Hematopoietic multipotent progenitor cell treated with erythropoietin and hydrocortisone succinate and interleukin-3 and kit ligand, for 4 days (in vitro differentiated cells): ENCODE data around the gene RIMBP2.
A peak's percentile ranks its signal among the peaks of the same experiment; 100 is the strongest.

Experiments used
- DNase-seq: peaks from one replicate; pipeline ENCODE4 v3.0.0-alpha.2; 2015

RIMBP2 gene

DNA sequence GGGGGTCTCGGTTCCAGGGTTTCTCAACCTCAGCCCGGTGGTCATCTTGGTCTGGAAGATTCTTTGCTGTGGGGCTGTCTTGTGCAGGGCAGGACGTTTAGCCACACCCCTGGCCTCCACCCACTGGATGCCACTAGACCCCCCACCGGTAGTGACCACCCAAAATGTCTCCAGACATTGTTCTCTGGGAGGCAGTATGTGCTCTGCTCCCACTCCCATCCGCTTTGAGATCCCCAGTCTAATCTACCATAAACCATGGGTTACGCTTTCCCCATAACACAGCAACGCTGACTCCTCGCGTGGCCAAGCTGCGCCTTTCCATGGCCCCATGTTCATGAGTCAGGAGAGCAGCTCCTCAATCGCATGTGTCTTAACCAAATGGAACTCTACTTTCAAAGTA, 155.8 kb downstream of the RIMBP2 start:
- DNase-seq = no peak

DNA sequence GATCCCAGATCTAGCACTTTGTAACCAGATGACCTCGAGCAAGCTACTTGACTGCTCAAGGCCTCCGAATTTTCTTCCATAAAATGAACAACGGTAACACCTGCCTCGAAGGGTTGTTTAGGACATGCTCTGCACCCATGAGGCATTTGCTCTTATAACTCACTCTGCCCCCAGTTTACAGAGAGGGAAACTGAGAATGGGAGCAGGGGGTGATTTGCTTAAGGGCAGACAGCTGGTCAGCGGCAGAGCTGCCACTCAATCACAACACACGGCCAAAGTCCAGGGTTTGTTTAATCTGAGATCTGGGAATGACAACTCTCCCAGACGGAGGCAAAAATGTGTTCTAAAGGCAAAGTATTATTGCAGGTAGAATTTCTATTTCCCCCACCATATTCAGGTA, 156.3 kb downstream of the RIMBP2 start:
- DNase-seq = no peak

DNA sequence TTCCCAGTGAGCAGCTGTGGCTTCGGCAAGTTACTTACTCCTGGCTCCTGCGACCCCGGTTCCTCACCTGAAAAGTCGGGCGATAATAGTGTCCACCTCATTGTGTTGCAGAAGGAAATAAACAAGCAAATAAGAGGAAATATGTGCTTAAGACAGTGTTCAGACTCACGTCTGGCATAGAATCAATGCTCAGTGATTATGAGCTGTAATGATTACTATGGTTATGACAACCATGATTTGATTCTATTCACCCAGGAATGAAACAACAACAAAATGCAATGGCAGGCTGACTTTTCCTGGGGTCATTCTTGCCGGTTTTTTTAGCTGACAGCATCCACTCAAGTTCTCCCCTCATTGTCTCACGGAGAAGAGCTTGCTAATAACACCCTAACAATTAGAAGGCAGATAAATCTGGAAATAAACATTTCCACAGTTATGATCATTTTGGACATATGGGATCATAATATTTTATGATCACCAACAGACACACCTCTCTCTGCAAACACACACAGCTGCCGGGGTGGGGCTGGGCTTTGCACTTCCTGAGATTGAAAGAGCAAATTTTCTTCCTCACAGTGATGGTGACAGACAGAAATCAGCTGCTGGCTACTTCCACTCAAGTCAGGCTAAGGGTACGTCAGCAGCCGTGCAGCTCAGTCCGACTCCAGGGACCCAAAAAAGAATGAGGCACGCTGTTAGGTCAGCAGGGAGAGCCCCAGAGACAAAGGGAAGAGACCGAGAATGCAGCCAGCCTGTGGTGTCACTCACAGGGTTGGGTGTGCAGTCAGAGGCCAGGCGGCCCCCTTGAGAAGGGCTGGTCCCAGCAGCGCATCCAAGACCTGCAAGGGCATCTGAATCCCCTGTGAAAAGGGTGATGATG, 158.0 kb downstream of the RIMBP2 start:
- DNase-seq = no peak

DNA sequence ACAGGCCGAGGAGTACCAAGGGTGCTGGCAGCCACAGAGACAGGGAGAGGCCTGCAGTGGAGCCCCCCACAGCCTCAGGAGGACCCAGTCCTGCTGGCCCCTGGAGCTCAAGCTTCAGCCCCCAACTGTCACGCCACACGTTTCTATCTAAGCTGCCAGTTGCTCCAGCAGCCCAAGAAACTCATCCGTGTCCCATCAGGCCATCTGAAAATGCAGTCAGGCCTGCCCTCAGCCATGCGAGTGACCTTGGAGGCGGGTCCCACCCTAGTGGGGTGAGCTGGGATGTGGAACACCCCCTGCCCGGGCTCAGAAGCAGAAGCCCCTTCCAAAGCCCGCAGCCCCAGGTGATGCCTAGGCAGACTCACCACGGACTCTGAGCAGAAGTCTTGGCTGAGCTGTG, 158.9 kb downstream of the RIMBP2 start:
- no peak for DNase-seq

DNA sequence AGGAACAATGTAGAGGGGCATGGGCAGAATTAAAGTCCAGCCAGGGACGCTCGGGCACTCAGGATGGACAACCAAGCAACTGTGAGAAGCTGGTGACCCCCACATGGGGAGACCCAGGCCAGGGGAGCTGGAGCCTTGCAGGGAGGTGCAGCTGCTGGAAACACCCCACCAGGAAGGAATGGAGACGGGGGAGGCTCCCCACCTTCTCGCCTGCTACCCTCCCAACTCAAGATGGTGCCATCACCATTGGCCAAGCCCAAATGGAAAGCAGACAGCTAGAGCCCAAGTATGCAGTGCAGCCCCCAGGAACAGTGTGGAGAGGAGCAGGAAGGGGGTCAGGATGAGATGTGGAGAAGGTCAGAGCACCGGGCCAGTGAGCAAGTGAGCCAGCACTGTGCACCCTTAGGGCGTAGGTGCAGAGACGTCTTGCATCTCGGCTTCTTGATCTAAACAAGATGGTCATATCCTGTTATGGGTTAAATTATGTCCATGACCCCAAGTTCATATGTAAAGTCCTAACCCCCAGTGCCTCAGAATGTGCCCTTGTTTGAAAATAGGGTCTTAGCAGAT, 159.5 kb downstream of the RIMBP2 start:
- DNase-seq = no peak

DNA sequence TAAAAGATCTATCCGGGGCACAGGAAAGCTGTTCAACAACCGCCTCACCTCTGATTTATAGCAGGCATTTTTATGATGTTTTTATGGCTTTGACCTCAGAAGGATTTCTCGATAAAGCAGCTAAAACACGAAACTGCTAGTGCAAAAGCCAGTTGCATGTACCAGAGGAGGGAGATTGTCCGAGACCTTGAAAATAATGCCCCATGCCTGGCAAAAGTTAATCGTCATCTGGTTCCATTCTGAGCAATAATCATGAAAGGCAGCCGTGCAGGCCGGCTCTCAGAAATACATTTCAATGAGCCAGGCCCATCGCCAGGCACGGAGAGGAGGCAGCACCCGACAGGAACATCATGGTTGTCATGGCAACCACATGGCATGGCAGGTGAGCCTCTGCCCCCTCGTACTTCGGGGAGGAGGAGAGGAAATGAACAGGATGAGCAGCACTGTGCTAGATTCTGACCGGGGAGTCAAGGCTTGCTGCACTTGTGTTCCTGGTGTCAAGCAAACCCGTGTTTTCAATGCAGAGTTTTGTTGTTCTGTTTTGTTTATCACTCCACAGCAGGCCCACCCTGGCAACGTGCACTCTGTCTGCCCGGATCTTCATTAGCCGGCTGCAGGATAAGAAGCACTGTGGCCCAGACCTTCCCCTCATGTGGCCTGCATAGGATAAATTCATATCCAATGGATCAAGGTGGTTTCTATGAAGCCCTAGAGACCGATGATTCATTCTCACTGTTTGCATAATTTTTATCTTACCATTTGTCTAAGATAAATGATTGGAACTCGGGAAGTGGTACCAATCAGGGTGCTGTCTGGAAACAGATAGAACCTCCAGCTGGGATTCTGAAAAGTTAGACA, 160.2 kb downstream of the RIMBP2 start:
- no peak for DNase-seq

DNA sequence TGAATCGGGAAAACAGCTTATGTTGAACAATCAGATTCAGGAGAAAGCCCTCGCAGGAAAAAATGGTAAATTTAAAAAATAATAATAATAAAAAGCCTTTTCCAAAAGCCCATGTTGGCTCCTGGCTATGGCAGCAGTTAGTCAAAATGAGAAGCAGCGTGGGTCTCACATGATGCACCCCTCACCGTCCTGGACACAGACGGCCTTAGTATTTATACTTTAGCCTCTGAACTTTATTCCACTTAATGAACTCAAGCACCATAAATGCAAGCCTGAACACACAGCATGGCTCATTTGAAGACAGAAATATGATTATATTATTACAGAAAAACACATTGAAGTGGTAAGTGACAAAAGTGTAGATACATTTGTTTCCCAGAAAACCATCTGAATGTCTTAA, 160.9 kb downstream of the RIMBP2 start:
- no peak for DNase-seq

DNA sequence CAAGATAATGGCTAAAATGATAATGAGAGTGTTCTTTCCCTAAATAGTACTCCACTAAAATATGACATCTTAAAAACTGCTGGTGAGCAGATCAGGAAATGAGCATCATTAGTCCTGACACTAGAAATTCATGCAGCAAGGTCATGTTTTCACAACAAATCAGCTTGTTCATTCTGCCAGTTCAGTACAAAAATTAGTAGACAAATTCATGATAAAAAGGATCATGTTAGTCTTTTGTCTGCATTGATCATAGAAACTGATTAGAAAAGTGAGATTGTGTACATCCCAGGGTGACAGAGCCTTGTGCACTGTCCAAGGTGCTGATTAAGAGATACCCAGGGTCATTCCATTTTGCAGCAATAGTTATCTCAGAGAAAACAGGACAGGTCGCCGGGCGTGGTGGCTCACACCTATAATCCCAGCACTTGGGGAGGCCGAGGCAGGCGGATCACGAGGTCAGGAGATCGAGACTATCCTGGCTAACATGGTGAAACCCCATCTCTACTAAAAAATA, 163.6 kb downstream of the RIMBP2 start:
- DNase-seq = peak; percentile 13

DNA sequence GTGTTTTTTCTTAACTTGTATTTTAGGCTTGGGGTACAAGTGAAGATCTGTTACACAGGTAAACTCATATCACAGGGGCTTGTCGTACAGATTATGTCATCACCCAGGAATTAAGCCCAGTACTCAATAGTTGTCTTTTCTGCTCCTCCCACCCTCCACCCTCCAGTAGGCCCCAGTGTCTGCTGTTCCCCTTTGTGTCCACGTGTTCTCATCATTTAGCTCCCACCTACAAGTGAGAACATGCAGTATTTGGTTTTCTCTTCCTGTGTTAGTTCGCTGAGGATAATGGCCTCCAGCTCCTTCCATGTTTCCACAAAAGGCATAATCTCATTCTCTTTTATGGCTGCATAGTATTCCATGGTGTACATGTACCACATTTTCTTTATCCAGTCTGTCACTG, 166.7 kb downstream of the RIMBP2 start:
- no peak for DNase-seq

DNA sequence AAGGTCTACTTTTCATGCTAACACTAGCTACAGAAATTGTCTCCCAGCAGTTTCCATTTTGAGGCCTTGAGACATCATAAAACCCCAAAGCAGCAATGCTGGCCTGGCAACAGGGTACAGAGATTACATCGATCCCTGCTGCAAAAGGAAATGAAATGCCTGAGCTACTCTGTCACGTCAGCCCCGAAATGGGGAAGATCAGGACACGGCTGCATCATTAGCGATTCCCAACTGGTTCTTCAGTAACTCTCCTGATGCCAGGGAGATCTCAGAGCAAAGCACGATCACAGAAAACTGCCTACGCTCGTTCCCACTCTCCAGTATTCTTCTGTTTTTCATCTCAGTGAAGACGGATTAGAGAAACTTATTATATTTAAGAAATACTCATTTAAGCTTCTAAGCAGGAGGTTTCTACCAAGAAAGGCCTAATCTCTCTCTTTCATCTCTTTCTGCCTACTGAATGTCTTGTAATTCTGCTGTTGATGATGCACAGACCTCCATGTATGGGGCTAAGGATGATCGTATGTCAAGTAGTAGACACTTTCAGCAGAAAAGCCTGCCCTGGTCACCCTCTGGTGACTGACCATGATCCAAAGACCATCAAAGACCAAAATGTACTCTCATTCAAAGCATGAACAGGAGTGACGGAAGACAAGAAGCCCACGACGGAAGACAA, 168.5 kb downstream of the RIMBP2 start:
- DNase-seq = no peak

DNA sequence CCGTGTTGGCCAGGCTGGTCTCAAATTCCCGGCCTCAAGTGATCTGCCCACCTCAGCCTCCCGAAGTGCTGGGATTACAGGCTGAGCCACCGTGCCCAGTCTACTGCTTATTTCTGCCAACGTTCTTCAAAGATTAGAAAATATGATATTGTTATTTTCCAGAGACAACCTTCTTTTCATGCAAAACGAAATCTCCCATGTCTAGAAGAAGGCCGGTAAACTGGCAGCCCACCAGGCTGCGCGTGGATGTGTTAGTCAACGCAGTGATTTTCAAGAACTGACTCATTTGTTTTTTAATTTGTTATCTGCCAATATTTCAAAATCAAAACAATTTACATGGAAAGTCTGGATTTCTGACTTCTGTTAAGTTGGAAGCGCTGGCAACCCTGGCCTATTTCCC, 169.6 kb downstream of the RIMBP2 start:
- no peak for DNase-seq

DNA sequence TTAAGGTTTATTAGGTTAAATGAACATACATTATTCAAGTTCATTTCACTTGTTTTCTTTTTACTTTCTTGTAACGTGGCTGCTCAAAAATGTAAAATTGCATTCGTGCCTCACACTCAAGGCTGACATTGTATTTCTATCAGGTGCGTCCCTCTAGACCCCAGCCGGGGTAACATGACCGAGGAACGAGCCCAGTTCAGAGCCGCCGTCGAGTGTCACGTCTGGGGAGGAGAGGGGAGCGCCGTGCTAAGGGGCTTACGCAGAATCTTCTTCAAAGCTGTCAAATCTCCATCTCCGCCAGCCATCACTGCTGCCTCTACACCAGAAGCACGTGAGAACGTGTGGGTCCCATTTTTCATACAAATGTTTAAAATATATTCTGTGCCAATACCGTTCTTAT, 170.6 kb downstream of the RIMBP2 start:
- DNase-seq = no peak

DNA sequence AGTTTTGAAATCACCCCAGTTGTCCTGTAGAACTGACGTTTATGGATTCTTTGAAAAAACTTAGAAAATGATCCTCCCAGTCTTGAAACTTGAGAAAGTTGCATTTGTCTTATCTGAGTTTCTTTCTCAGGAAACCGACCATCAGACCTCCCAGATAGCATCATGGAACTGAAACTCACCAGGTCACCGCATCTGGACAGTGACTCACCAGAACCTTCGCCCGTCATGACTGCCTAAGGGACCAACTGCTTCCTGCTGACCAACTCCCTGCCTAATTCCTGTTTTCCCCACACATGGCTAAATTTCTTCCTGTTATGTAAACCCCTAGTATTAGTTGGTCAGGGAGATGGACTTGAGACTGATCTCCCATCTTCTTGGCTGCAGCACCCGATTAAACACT, 175.7 kb downstream of the RIMBP2 start:
- no peak for DNase-seq

DNA sequence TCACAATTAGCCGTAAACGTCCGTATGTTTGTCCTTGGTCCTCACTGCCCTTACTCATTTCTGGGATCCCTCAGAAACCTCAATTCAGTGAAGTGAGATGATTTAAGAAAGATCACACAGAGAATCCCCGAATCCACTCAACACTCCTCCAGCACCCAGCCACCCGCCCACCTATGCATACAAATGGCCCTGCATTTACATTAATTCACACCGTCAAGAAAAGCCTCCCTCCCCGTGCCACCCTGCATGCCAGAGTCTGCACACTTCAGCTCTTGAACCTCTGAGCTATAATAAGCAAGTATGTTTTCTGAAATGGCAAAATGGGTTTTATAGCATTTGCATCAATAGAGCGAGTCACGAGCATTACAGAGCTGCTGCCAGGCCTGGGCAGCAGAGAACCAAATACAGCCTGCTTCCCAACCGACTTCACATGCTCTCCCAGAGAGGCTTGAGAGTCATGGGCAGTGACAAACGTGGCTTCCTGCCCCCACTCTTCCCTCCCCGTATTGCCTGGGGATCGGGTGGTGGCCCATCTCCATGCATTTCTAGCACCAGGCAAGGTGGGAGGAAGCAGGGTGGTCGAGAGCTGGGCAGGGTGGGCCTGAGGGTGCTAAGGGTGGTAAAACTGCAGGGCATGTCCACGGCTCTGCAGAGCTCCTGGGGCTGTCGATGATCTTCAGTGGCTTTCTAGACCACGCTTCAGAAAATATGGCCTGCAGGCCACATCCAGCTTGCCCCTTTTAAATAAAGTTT, 177.6 kb downstream of the RIMBP2 start:
- no peak for DNase-seq

DNA sequence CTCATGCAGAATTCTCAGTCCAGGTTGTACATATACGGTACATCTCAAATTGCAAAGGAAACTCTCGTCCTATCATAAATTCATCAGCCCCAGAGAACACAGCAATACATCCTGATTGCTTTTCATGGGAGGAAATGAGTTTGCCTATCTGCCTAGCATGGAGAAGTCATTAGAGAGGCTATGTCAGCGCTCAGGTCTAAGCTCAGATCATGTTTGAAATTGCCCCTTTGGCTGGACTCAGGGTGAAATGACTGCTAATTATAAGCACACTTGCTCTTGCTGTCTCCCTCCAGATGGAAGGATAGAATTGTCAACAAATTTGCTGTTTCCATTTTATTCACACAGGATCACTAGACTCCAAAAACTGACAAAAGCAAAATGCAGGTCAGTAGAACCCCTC, 178.4 kb downstream of the RIMBP2 start:
- no peak for DNase-seq

DNA sequence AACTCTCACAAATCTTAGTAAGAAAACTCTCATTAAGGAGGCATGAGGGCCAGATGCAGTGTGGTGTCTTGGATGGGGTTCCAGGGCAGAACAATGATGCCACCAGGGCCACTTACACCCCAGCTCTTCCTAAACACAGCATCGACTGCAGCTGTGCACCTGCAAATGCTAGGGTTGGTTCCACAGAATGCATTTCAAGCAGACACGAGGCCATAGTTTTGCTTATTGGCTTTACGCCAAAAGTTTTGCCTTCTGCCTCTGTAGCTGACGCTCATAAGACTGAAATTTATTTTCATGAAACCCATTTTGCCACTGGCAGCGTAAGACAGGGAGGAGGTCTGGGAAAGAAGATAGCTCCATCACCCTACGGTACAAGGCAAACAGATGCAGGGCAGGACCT, 179.0 kb downstream of the RIMBP2 start:
- no peak for DNase-seq

DNA sequence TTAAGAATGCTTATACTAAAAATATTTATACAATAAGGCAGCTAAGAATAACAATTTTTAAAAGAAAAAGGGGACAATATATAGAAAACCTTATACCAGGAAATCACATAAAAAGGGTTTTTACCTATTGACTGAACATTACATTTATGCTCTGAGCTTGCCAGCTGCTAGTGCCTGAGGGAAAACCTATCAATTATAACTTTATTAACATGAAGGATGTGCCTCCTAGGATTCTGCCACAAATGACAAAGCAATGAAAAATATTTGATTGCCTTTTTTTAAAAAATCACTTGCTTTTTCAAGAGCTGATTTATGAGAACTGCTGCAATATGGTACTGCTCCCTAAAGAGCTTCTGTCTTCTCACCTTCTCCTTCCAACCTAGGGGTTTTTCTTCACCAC, 185.7 kb downstream of the RIMBP2 start:
- DNase-seq = no peak

DNA sequence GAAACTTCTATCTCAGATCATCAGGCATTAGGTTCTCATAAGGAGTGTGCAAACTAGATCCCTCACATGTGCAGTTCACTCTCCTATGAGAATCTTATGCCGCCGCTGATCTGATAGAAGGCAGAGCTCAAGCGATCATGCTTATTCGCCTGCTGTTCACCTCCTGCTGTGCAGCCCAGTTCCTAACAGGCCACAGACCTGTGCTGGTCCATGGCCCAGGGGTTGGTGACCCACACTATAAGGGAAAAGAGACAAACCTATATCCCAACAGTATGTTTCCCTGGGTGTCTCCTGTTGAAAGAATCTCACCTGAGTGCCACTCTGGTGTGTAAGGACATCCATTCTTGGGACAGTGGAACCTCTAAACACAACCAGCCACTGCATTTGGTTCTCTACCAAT, 186.3 kb downstream of the RIMBP2 start:
- no peak for DNase-seq

DNA sequence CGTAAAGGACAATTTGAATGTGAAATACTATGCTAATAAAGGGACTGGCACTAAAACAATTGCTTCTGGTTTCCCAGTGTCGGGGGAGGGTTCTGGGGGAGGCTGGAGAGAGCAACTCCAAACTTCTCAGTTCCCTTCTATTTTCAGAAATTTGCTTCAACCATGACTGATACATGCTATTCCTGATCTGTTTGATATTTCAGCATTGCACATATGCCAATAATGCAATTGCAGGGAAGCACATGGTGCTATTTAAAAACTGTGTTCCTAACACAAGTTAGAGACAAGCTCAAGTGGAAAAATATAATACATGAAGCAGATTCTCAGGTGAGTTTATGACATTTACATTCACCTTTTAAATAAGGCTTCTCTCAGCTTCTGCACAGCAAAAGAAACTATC, 188.9 kb downstream of the RIMBP2 start:
- DNase-seq = no peak

DNA sequence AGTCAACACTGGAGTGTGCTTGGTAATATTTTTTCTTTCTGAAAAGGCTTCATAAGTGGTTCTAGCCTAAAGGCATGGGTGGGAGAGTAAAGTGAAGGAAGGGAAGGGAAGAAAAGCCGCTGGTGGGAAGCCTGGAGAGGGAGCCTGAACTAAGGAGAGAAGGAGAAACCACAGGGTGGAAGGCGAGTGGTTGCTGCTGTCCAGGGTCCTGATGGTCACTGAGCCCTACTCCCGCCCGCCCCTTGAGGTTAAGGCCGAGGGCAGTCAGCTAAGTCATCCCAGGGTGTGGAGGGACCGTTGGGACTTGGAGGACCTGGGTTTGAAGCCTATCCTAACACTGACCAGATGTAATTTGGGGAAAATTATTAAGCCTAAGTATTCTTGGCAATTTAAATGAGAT, 189.3 kb downstream of the RIMBP2 start:
- peak; percentile 48 for DNase-seq

DNA sequence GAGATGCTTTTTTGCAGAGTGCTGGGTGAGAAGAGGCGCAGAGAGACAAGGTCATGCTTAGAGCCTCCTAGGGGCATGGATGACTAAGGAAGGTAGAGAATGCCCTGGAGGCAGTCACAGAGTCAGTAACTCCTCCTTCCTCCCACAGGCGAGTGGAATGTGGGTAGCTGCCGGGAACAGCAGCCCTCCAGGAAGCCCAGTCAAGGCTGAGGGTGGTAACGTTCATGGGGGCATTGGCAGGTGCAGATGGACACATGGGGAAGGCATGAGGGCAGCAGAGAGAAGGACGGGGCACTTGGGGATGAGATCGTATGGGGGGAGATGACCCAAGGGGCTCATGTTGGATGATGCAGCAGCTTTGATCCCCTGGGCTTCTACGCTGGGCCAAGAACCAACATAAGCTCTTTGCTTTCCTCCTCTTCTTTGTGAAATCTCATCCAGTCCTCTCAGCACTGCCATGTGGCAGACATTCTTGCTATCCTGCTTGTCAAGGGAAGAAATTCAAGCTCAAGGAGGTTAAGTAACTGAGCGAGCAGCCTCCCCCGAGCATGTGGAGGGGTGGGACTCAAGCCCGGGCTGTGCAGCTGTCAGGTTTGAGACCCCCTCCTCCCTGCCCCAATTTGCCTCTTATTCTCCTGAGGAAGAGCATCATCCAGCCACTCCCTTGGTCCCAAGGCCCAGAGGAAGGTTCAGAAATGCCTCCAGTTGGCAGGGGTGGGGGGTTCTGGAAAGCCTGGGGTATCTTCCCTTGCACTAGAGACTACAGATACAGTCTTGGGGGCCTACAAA, 190.5 kb downstream of the RIMBP2 start:
- DNase-seq = no peak
